KOPT-K1 (cell line): ENCODE results near the gene PGLYRP4.

Source experiments
- H3K27ac ChIP-seq: fragments of 200-600 bp; sonication (generic); 2 replicates; pipeline ENCODE4 v1.5.1; 2016; ENCODE audit warnings: antibody characterized with exemption, mild to moderate bottlenecking, low read depth, low read length; ENCODE audit not compliant: poor library complexity, severe bottlenecking
- H3K36me3 ChIP-seq: fragments of 200-600 bp; sonication (generic); 2 replicates; pipeline ENCODE4 v1.5.1; 2017; ENCODE audit warnings: antibody characterized with exemption, mild to moderate bottlenecking, low read length, moderate library complexity; ENCODE audit not compliant: insufficient read depth
- H3K9me3 ChIP-seq: fragments of 200-600 bp; sonication (generic); 2 replicates; pipeline ENCODE4 v1.5.1; 2017; ENCODE audit warnings: antibody characterized with exemption, low read length, mild to moderate bottlenecking; ENCODE audit not compliant: insufficient read depth, poor library complexity, severe bottlenecking

The PGLYRP4 gene

GRCh38 chr1:153306303-153307220, 42.1 kb downstream of the PGLYRP4 start:
- Histone ChIP-seq H3K36me3 (no peaks in the 10 kb centered on the region), H3K9me3 (no peaks in the 10 kb centered on the region), H3K27ac (no peak overlapping the region)

- H3K36me3 ChIP-seq = no peaks in the 10 kb centered on the region
- H3K27ac ChIP-seq = no peak overlapping the region
- no peaks in the 10 kb centered on the region for H3K9me3 ChIP-seq
Observed at GRCh38 chr1:153305682-153306081, 43.0 kb downstream of the PGLYRP4 start.

GRCh38 chr1:153302308-153302707, 46.3 kb downstream of the PGLYRP4 start:
- Histone ChIP-seq H3K9me3 (no peaks in the 10 kb centered on the region), H3K36me3 (no peaks in the 10 kb centered on the region), H3K27ac (no peak overlapping the region)

GRCh38 chr1:153293851-153294250, 54.8 kb downstream of the PGLYRP4 start:
- no peaks in the 10 kb centered on the region for H3K36me3 ChIP-seq
- H3K9me3 ChIP-seq = no peaks in the 10 kb centered on the region
- H3K27ac ChIP-seq = peak overlapping the region; percentile 51

GRCh38 chr1:153293480-153293775, 55.2 kb downstream of the PGLYRP4 start:
- Histone ChIP-seq H3K9me3 (no peaks in the 10 kb centered on the region), H3K27ac (peak overlapping the region; percentile 51), H3K36me3 (no peaks in the 10 kb centered on the region)

- H3K36me3 ChIP-seq = no peaks in the 10 kb centered on the region
- peak overlapping the region; percentile 51 for H3K27ac ChIP-seq
- no peaks in the 10 kb centered on the region for H3K9me3 ChIP-seq
Observed at GRCh38 chr1:153292740-153293479, 55.7 kb downstream of the PGLYRP4 start.

GRCh38 chr1:153292185-153292584, 56.5 kb downstream of the PGLYRP4 start:
- H3K27ac ChIP-seq = peak overlapping the region; percentile 51
- H3K9me3 ChIP-seq = no peaks in the 10 kb centered on the region
- H3K36me3 ChIP-seq = no peaks in the 10 kb centered on the region

- no peaks in the 10 kb centered on the region for H3K36me3 ChIP-seq
- H3K9me3 ChIP-seq = no peaks in the 10 kb centered on the region
- H3K27ac ChIP-seq = no peak overlapping the region
Observed at GRCh38 chr1:153291514-153291913, 57.1 kb downstream of the PGLYRP4 start.

GRCh38 chr1:153288634-153289275, 59.9 kb downstream of the PGLYRP4 start:
- H3K9me3 ChIP-seq = no peaks in the 10 kb centered on the region
- no peaks in the 10 kb centered on the region for H3K36me3 ChIP-seq
- H3K27ac ChIP-seq = no peak overlapping the region
